Gastrocnemius medialis (tissue), 4 donors: Measurements from ENCODE around the gene ADGRF3. TPM values are rescaled to one million over a fixed set of nuclear protein-coding genes. Genes with fewer than 3 reads are reported as not detected.
"Not testable (repeated sequence)": the region's sequence is repeated elsewhere in the genome, so short reads cannot be mapped to it uniquely, and the experiment has no call there.

ENCODE experiments used
- ATAC-seq, 2 donors: fragments of 150-250 bp; one replicate each; pipeline ENCODE4 v1.9.1; 2016
- DNase-seq, 2 donors: peaks; one replicate each; pipeline ENCODE4 v3.0.0-alpha.2; 2019
- H3K27ac ChIP-seq, 4 donors: fragments of 200-600 bp; sonication (generic); 1 replicate in 1 of 4; 2 replicates in 3 of 4; pipeline ENCODE4 v1.5.1; 2016 to 2018; ENCODE audit warnings: mild to moderate bottlenecking in 2 of 4, moderate library complexity in 1 of 4
- H3K27me3 ChIP-seq, 3 donors: fragments of 200-600 bp; sonication (generic) in 2 of 3; 1 replicate in 1 of 3; 2 replicates in 2 of 3; pipeline versions ENCODE4 v1.5.1 to v1.6.0; 2016 to 2019; ENCODE audit warnings: mild to moderate bottlenecking in 1 of 3, moderate library complexity in 1 of 3
- H3K36me3 ChIP-seq, 2 donors: fragments of 200-600 bp; sonication (generic) in 1 of 2; one replicate each; pipeline ENCODE4 v1.5.1; 2017 to 2018
- H3K4me1 ChIP-seq, 2 donors: fragments of 200-600 bp; sonication (generic) in 1 of 2; one replicate each; pipeline ENCODE4 v1.5.1; 2016 to 2017; ENCODE audit warnings: mild to moderate bottlenecking in 2 of 2
- H3K4me3 ChIP-seq, 4 donors: fragments of 200-600 bp; sonication (generic) in 3 of 4; 1 replicate in 1 of 4; 2 replicates in 3 of 4; pipeline ENCODE4 v1.5.1; 2016 to 2019; ENCODE audit warnings: mild to moderate bottlenecking in 2 of 4
- H3K9me3 ChIP-seq, 3 donors: fragments of 200-600 bp; sonication (generic) in 2 of 3; 1 replicate in 1 of 3; 2 replicates in 2 of 3; pipeline ENCODE4 v1.5.1; 2016 to 2019
- CTCF ChIP-seq, 5 experiments: fragments of 450-650 bp in 3 of 5; fragments of 200-600 bp in 2 of 5; sonication (generic) in 2 of 5; IDR thresholded peaks in 4 of 5; conservative IDR thresholded peaks in 1 of 5; 1 replicate in 4 of 5; 2 replicates in 1 of 5; pipeline ENCODE4 v1.5.1; 2016 to 2019; ENCODE audit warnings: antibody characterized with exemption in 5 of 5, mild to moderate bottlenecking in 3 of 5, moderate library complexity in 3 of 5
- POLR2A ChIP-seq, 2 donors: fragments of 450-650 bp; IDR thresholded peaks; one replicate each; pipeline ENCODE4 v1.6.1; 2017; ENCODE audit warnings: antibody characterized with exemption in 2 of 2, mild to moderate bottlenecking in 2 of 2, moderate library complexity in 2 of 2
- in situ Hi-C, 4 donors: fragments of 200-750 bp; cut with MboI; loops; one replicate each; pipeline versions ENCODE4 v1.15.0 to v1.8.0; 2017; ENCODE audit warnings: low sequenced_read_pairs in 4 of 4
- intact Hi-C: fragments of 100-400 bp; cut with DNase I; formaldehyde crosslinking; loops from one replicate; pipeline ENCODE4 v1.15.1; 2023; ENCODE audit warnings: low total_unique reads
- total RNA-seq, 4 donors: library from RNA; depleted of rRNA; stranded (reverse); fragments of >200 nt; gene quantifications; one replicate each; pipeline versions ENCODE4 v1.1.0 to v1.2.3, GENCODE V29; 2016

Gene ADGRF3
- total RNA-seq, 4 donors from 2014 or later, result not detected

DNA sequence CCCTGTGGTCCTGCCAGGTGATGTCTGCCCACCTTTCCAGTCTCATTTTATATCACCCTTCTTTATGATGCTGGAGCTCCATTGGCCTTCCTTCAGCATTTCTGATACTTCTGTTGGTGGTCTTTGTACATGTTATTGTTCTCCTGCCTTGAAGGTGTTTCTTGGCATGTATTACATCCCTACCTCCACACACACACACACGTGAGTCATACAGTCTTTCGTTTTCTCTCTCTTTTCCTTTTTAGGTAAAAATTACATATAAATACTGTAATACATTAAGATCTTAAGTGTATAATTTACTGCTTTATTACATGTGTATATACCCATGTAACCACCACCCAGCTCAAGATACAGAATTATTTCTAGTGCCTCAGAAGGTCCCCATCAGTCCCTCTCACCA is 10.2 kb upstream of the ADGRF3 start:
- peaks cover 27 to 37% of the 10 kb centered on the region in 2 donors for H3K4me1 ChIP-seq
- intact Hi-C loops, result no loop called here
- ATAC-seq, result no peak
- H3K36me3 ChIP-seq, result no peaks in the 10 kb centered on the region
- H3K27ac ChIP-seq, result no peak overlapping the region
- H3K27me3 ChIP-seq, result no peaks in the 10 kb centered on the region
- DNase-seq, result no peak
- no peaks in the 10 kb centered on the region for H3K9me3 ChIP-seq
- TF ChIP-seq POLR2A (IDR thresholded peaks at IDR 0.05), result no peak
- no peak for TF ChIP-seq CTCF (IDR thresholded peaks at IDR 0.05 in 4 of 5, conservative IDR thresholded peaks at IDR 0.05 in 1 of 5)
- in situ Hi-C loops, result no loop called here
- no peak overlapping the region for H3K4me3 ChIP-seq

DNA sequence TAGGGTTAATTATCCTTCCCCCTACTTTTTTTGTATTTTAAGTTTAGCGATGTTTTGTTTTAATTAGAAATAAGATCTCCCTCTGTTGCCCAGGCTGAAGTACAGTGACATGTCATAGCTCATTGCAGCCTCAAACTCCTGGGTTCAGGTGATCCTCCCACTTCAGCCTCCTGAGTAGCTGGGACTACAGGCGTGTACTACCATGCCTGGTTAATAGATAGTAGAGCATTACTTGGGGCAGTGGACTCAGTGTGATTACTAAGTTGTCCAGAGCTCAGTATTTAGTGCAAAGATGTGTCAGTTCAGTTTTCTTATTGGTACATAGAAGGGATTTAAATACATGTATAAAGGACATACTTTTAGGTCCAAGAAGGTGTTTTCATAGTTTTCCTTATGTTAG is 9.5 kb upstream of the ADGRF3 start:
- intact Hi-C loops, result no loop called here

DNA sequence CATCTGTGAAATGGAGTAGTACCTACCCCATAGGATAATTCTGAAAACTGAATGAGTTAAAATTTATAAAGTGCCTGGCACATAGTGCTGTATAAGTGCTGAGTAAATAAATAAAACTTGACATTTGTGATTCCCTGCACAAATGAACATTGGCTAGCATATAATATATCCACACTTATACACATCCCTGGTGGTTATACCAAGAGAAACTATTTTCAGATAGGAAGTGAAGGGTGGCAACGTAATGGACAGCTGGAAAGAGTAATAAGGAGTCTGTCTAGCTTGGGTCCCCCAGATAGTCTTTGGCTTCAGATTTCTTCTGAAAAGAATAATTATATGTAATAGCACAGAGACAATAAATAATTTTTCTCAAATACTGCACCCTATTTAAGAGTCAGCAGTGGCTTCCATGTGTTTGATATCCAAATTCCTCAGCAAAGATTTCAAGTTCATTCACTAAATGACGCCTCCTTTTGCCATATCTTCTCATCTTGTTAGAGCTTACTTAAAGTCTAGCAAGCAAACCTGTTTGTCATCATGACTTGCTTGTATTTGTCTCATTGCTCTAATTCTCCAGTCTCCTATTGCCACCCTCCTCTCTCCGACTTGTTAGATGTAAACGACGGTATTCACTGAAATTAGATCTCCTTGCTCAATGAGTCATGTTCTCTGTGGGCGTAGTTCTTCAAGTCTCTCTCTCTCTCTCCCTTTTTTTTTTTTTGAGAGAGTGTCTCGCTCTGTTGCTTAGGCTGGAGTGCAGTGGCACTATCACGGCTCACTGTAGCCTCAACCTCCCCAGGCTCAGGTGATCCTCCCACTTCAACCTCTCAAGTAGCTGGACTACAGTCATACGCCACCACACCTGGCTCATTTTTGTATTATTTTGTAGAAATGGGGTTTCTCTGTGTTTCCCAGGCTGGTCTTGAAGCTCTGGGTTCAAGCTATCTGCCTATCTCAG is 8.7 kb upstream of the ADGRF3 start:
- Histone ChIP-seq H3K36me3 (no peaks in the 10 kb centered on the region), H3K9me3 (no peaks in the 10 kb centered on the region), H3K4me3 (peak overlapping the region in 3 of 4 donors; percentile 17 to 22 (median 22)), H3K4me1 (peaks cover 26 to 34% of the 10 kb centered on the region in 2 donors), H3K27ac (peak overlapping the region; percentile 38 to 83 (median 82)), H3K27me3 (no peaks in the 10 kb centered on the region)
- TF ChIP-seq POLR2A (IDR thresholded peaks at IDR 0.05) (no peak), CTCF (IDR thresholded peaks at IDR 0.05 in 4 of 5, conservative IDR thresholded peaks at IDR 0.05 in 1 of 5) (no peak)
- DNase-seq (peak; percentile 18 to 23), ATAC-seq (peak; percentile 95 to 97)
- in situ Hi-C loops, result no loop called here
- intact Hi-C loops, result no loop called here

More for the DNA sequence above, 9.5 kb upstream of the ADGRF3 start:
- TF ChIP-seq POLR2A (IDR thresholded peaks at IDR 0.05) (no peak), CTCF (IDR thresholded peaks at IDR 0.05 in 4 of 5, conservative IDR thresholded peaks at IDR 0.05 in 1 of 5) (no peak)
- Histone ChIP-seq H3K27ac (peak overlapping the region; percentile 38 to 83 (median 82)), H3K9me3 (no peaks in the 10 kb centered on the region), H3K4me1 (peaks cover 27 to 37% of the 10 kb centered on the region in 2 donors), H3K27me3 (no peaks in the 10 kb centered on the region), H3K4me3 (no peak overlapping the region), H3K36me3 (no peaks in the 10 kb centered on the region)
- ATAC-seq (no peak), DNase-seq (no peak)
- in situ Hi-C loops, result no loop called here

DNA sequence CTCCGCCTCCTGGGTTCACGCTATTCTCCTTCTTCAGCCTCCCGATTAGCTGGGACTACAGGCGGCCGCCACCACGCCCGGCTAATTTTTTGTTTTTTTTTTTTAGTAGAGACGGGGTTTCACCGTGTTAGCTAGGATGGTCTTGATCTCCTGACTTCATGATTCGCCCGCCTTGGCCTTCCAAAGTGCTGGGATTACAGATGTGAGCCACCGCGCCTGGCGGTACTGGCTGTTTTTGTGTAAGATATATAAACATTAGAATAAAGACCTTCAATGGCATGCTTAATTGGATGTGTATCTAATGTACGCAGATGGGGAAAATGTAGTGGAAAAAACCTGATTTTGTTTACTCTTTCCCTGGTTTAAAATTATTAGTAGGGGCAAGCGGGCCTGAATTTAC is 7.9 kb upstream of the ADGRF3 start:
- intact Hi-C loops, H3K9me3 ChIP-seq, in situ Hi-C loops, H3K4me3 ChIP-seq, H3K27me3 ChIP-seq, ATAC-seq, H3K36me3 ChIP-seq, DNase-seq: not testable (repeated sequence)
- Histone ChIP-seq H3K27ac (peak overlapping the region in 3 of 4 donors; percentile 81 to 83 (median 82)), H3K4me1 (peaks cover 17 to 25% of the 10 kb centered on the region in 2 donors)

- intact Hi-C loops, result no loop called here
- no peak for TF ChIP-seq POLR2A (IDR thresholded peaks at IDR 0.05)
- TF ChIP-seq CTCF (IDR thresholded peaks at IDR 0.05 in 4 of 5, conservative IDR thresholded peaks at IDR 0.05 in 1 of 5), result no peak
- no peak for ATAC-seq
These were observed 6.3 kb upstream of the ADGRF3 start for GRCh38 chr2:26352892-26353291.

More at GRCh38 chr2:26352892-26353291, 6.3 kb upstream of the ADGRF3 start:
- Histone ChIP-seq H3K27me3 (no peaks in the 10 kb centered on the region), H3K9me3 (no peaks in the 10 kb centered on the region), H3K36me3 (no peaks in the 10 kb centered on the region), H3K4me3 (no peak overlapping the region), H3K4me1 (peaks cover 15 to 25% of the 10 kb centered on the region in 2 donors), H3K27ac (no peak overlapping the region)
- no peak for DNase-seq
- in situ Hi-C loops, result no loop called here
